Measurements from ENCODE around the gene EXOG. TPM values are rescaled to one million over a fixed set of nuclear protein-coding genes. Genes with fewer than 3 reads are reported as not detected.

Gene EXOG
- total RNA-seq, 3 donors from 2014 or later, result 7.1 to 13.0 (median 8.7) TPM

GRCh38 chr3:38488949-38489348 is 7.2 kb upstream of the EXOG start:
- TF ChIP-seq CTCF (IDR thresholded peaks at IDR 0.05), result no peak
- no peak for ATAC-seq
- no peaks in the 10 kb centered on the region for H3K9me3 ChIP-seq
- H3K4me3 ChIP-seq, result no peak overlapping the region
- no peaks in the 10 kb centered on the region for H3K36me3 ChIP-seq (ENCODE audit: low read depth)
- no peak for DNase-seq
- H3K4me1 ChIP-seq (ENCODE audit: low read depth), result no peaks in the 10 kb centered on the region
- intact Hi-C loops (cut with DNase I, micrococcal nuclease), result no loop called here

- intact Hi-C loops (cut with DNase I, micrococcal nuclease), result no loop called here
- Histone ChIP-seq H3K9me3 (no peaks in the 10 kb centered on the region), H3K36me3 (ENCODE audit: low read depth) (no peaks in the 10 kb centered on the region), H3K4me1 (ENCODE audit: low read depth) (no peaks in the 10 kb centered on the region), H3K4me3 (no peak overlapping the region)
- ATAC-seq (no peak), DNase-seq (no peak)
- TF ChIP-seq CTCF (IDR thresholded peaks at IDR 0.05), result no peak
These were observed 6.4 kb upstream of the EXOG start for GRCh38 chr3:38489766-38490165.

- Histone ChIP-seq H3K4me3 (no peak overlapping the region), H3K4me1 (ENCODE audit: low read depth) (no peaks in the 10 kb centered on the region), H3K36me3 (ENCODE audit: low read depth) (no peaks in the 10 kb centered on the region), H3K9me3 (no peaks in the 10 kb centered on the region)
- no peak for ATAC-seq
- DNase-seq, result no peak
- TF ChIP-seq CTCF (IDR thresholded peaks at IDR 0.05), result no peak
- intact Hi-C loops (cut with DNase I, micrococcal nuclease), result no loop called here
These were observed 5.7 kb upstream of the EXOG start for GRCh38 chr3:38490281-38491030.

GRCh38 chr3:38491215-38491614 is 4.9 kb upstream of the EXOG start:
- no peak overlapping the region for H3K4me3 ChIP-seq
- no peaks in the 10 kb centered on the region for H3K36me3 ChIP-seq (ENCODE audit: low read depth)
- no peak for TF ChIP-seq CTCF (IDR thresholded peaks at IDR 0.05)
- H3K4me1 ChIP-seq (ENCODE audit: low read depth), result no peaks in the 10 kb centered on the region
- intact Hi-C loops (cut with DNase I, micrococcal nuclease), result no loop called here
- no peak for DNase-seq
- ATAC-seq, result no peak
- no peaks in the 10 kb centered on the region for H3K9me3 ChIP-seq

GRCh38 chr3:38493031-38493430 is 3.1 kb upstream of the EXOG start:
- Histone ChIP-seq H3K4me1 (ENCODE audit: low read depth) (peaks cover 5% of the 10 kb centered on the region), H3K36me3 (ENCODE audit: low read depth) (no peaks in the 10 kb centered on the region), H3K9me3 (no peaks in the 10 kb centered on the region), H3K4me3 (no peak overlapping the region)
- ATAC-seq (no peak), DNase-seq (no peak)
- TF ChIP-seq CTCF (IDR thresholded peaks at IDR 0.05), result no peak
- intact Hi-C loops (cut with DNase I, micrococcal nuclease), result no loop called here

Measured in mucosa of descending colon (tissue), 3 donors.